Measurements from ENCODE around the gene PHTF1.

The PHTF1 gene

DNA sequence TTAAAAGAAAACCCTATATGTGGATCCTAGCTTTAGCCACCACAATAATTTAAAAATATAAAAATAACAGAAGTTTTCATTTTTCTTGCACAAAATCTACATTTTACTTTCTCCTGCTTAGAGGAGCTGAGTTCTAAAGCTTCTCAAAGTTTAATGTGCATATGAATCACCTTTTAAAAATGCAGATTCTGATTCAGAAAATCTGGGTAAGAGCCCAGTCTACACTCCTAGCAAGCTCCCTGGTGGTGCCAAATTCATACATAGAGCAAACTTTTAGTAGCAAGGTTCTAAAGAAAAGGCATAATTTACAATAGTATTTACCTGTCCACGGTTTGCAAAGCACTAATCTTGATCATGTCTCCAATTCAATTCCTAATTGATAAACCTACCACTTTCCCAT is 33.7 kb upstream of the PHTF1 start:
- no peaks in the 10 kb centered on the region for H3K27me3 ChIP-seq (ENCODE audit: control insufficient read depth in 1 of 2, insufficient read depth in 2 of 2, low read length in 2 of 2)
- H3K9me3 ChIP-seq (ENCODE audit: control insufficient read depth in 1 of 2, low read length in 2 of 2) = no peaks in the 10 kb centered on the region
- H3K4me1 ChIP-seq (ENCODE audit: control insufficient read depth in 1 of 2, insufficient read depth in 2 of 2, low read length in 2 of 2) = peaks cover 4 to 11% of the 10 kb centered on the region in 2 donors
- no peak overlapping the region for H3K27ac ChIP-seq (ENCODE audit: low read depth, low read length)
- no peak overlapping the region for H3K9ac ChIP-seq (ENCODE audit: low read depth in 1 of 2, low read length in 2 of 2)
- peaks cover 14 to 28% of the 10 kb centered on the region in 2 donors for H3K36me3 ChIP-seq (ENCODE audit: control insufficient read depth in 1 of 2, insufficient read depth in 2 of 2, low read length in 2 of 2)
- H3K4me3 ChIP-seq (ENCODE audit: low read depth in 1 of 2, low read length in 2 of 2) = no peak overlapping the region

DNA sequence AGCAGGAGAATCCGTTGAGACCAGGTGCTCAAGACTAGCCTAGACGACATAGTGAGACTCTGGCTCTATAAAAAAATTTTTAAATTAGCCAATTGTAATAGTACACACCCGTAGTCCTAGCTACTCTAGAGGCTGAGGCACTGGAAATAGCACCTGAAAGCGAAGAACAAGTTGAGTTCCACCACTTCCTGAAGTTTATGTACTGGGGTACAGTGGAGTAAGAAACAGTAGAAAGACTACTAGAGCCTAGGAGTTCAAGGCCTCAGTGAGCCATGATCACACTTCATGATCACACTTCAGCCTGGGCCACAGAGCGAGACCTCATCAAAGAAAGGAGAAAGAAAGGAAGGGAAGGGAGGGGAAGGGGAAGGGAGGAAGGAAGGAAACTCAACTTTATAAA is 33.2 kb upstream of the PHTF1 start:
- Histone ChIP-seq H3K4me3 (ENCODE audit: low read depth in 1 of 2, low read length in 2 of 2) (no peak overlapping the region), H3K36me3 (ENCODE audit: control insufficient read depth in 1 of 2, insufficient read depth in 2 of 2, low read length in 2 of 2) (peaks cover 11 to 24% of the 10 kb centered on the region in 2 donors), H3K9me3 (ENCODE audit: control insufficient read depth in 1 of 2, low read length in 2 of 2) (no peaks in the 10 kb centered on the region), H3K4me1 (ENCODE audit: control insufficient read depth in 1 of 2, insufficient read depth in 2 of 2, low read length in 2 of 2) (peaks cover 4 to 11% of the 10 kb centered on the region in 2 donors), H3K9ac (ENCODE audit: low read depth in 1 of 2, low read length in 2 of 2) (no peak overlapping the region), H3K27me3 (ENCODE audit: control insufficient read depth in 1 of 2, insufficient read depth in 2 of 2, low read length in 2 of 2) (no peaks in the 10 kb centered on the region), H3K27ac (ENCODE audit: low read depth, low read length) (no peak overlapping the region)

GRCh38 chr1:113788802-113789201 is 29.5 kb upstream of the PHTF1 start:
- Histone ChIP-seq H3K27ac (ENCODE audit: low read depth, low read length) (no peak overlapping the region), H3K4me1 (ENCODE audit: control insufficient read depth in 1 of 2, insufficient read depth in 2 of 2, low read length in 2 of 2) (peaks cover 12 to 21% of the 10 kb centered on the region in 2 donors), H3K4me3 (ENCODE audit: low read depth in 1 of 2, low read length in 2 of 2) (no peak overlapping the region), H3K27me3 (ENCODE audit: control insufficient read depth in 1 of 2, insufficient read depth in 2 of 2, low read length in 2 of 2) (no peaks in the 10 kb centered on the region), H3K9ac (ENCODE audit: low read depth in 1 of 2, low read length in 2 of 2) (no peak overlapping the region), H3K9me3 (ENCODE audit: control insufficient read depth in 1 of 2, low read length in 2 of 2) (no peaks in the 10 kb centered on the region), H3K36me3 (ENCODE audit: control insufficient read depth in 1 of 2, insufficient read depth in 2 of 2, low read length in 2 of 2) (peaks cover 4 to 6% of the 10 kb centered on the region in 2 donors)

GRCh38 chr1:113787663-113788062 is 28.4 kb upstream of the PHTF1 start:
- Histone ChIP-seq H3K9me3 (ENCODE audit: control insufficient read depth in 1 of 2, low read length in 2 of 2) (no peaks in the 10 kb centered on the region), H3K9ac (ENCODE audit: low read depth in 1 of 2, low read length in 2 of 2) (no peak overlapping the region), H3K4me1 (ENCODE audit: control insufficient read depth in 1 of 2, insufficient read depth in 2 of 2, low read length in 2 of 2) (peaks cover 15 to 29% of the 10 kb centered on the region in 2 donors), H3K4me3 (ENCODE audit: low read depth in 1 of 2, low read length in 2 of 2) (no peak overlapping the region), H3K27me3 (ENCODE audit: control insufficient read depth in 1 of 2, insufficient read depth in 2 of 2, low read length in 2 of 2) (no peaks in the 10 kb centered on the region), H3K27ac (ENCODE audit: low read depth, low read length) (no peak overlapping the region), H3K36me3 (ENCODE audit: control insufficient read depth in 1 of 2, insufficient read depth in 2 of 2, low read length in 2 of 2) (no peaks in the 10 kb centered on the region)

DNA sequence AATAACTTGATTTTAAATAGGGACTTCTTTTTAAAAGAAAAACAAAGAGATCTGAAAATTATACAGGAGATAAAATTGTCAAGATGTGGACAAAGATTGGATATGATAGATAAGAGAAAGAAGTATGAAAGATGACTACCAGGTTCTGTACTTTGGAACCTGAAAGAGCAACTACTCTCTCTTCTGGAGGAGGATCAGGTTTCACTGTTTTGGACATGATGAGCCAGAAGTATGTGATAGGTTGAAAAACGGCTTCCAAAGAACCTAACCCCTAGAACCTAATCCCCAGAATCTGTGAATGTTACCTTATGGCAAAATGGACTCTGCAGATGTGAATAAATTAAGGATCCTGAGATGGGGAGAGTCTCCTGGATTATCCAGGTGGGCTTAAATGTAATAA is 26.8 kb upstream of the PHTF1 start:
- H3K27ac ChIP-seq (ENCODE audit: low read depth, low read length) = no peak overlapping the region
- no peak overlapping the region for H3K4me3 ChIP-seq (ENCODE audit: low read depth in 1 of 2, low read length in 2 of 2)
- no peak overlapping the region for H3K9ac ChIP-seq (ENCODE audit: low read depth in 1 of 2, low read length in 2 of 2)
- peaks cover 16 to 31% of the 10 kb centered on the region in 2 donors for H3K4me1 ChIP-seq (ENCODE audit: control insufficient read depth in 1 of 2, insufficient read depth in 2 of 2, low read length in 2 of 2)
- no peaks in the 10 kb centered on the region for H3K36me3 ChIP-seq (ENCODE audit: control insufficient read depth in 1 of 2, insufficient read depth in 2 of 2, low read length in 2 of 2)
- H3K9me3 ChIP-seq (ENCODE audit: control insufficient read depth in 1 of 2, low read length in 2 of 2) = no peaks in the 10 kb centered on the region
- no peaks in the 10 kb centered on the region for H3K27me3 ChIP-seq (ENCODE audit: control insufficient read depth in 1 of 2, insufficient read depth in 2 of 2, low read length in 2 of 2)

- Histone ChIP-seq H3K9me3 (ENCODE audit: control insufficient read depth in 1 of 2, low read length in 2 of 2) (no peaks in the 10 kb centered on the region), H3K4me1 (ENCODE audit: control insufficient read depth in 1 of 2, insufficient read depth in 2 of 2, low read length in 2 of 2) (peaks cover 20 to 40% of the 10 kb centered on the region in 2 donors), H3K36me3 (ENCODE audit: control insufficient read depth in 1 of 2, insufficient read depth in 2 of 2, low read length in 2 of 2) (no peaks in the 10 kb centered on the region), H3K27me3 (ENCODE audit: control insufficient read depth in 1 of 2, insufficient read depth in 2 of 2, low read length in 2 of 2) (no peaks in the 10 kb centered on the region), H3K27ac (ENCODE audit: low read depth, low read length) (peak overlapping the region; percentile 4), H3K4me3 (ENCODE audit: low read depth in 1 of 2, low read length in 2 of 2) (peak overlapping the region in 1 of 2 donors; percentile 15), H3K9ac (ENCODE audit: low read depth in 1 of 2, low read length in 2 of 2) (no peak overlapping the region)
Measured at GRCh38 chr1:113784104-113784779, 25.0 kb upstream of the PHTF1 start.

DNA sequence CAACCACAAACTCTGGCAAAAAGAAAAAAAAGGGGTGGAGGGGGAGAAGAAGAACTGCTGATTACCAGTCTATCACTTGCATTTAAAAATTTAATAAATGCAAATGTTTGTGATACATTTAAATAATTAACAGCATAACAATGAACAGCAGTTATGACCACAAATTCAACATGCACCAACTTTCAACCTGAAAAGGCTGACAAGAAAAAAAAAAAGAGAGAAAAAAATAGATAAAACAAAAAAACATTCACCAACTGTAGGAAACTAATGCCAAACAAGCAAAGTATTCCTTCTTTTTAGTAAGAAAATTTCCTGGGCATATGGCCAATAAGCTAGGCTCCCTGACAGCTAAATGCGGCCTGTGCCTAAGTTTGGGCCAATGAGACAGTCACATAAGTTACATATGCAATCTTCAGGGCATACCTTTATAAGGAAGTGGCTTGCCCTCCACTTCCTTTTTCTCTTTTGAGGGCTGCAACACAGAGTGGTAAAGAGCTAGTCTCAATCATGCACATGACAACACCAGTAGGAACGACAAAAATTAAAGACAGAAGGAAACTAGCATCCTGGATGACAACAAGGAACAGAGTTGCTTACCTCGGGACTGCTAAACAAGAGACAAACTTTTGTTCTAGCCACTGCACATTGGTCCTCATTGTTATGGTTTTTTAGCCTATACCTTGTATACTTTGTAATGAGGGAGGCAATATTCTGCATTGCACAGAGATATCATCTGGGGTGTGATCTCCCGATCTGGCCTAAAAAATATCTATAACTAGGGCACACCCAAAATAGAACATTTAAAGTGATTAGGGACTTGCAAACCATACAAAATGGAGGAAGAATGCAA is 24.2 kb upstream of the PHTF1 start:
- Histone ChIP-seq H3K9ac (ENCODE audit: low read depth in 1 of 2, low read length in 2 of 2) (no peak overlapping the region), H3K36me3 (ENCODE audit: control insufficient read depth in 1 of 2, insufficient read depth in 2 of 2, low read length in 2 of 2) (no peaks in the 10 kb centered on the region), H3K4me1 (ENCODE audit: control insufficient read depth in 1 of 2, insufficient read depth in 2 of 2, low read length in 2 of 2) (peaks cover 20 to 35% of the 10 kb centered on the region in 2 donors), H3K27ac (ENCODE audit: low read depth, low read length) (no peak overlapping the region), H3K4me3 (ENCODE audit: low read depth in 1 of 2, low read length in 2 of 2) (peak overlapping the region in 1 of 2 donors; percentile 15), H3K9me3 (ENCODE audit: control insufficient read depth in 1 of 2, low read length in 2 of 2) (no peaks in the 10 kb centered on the region), H3K27me3 (ENCODE audit: control insufficient read depth in 1 of 2, insufficient read depth in 2 of 2, low read length in 2 of 2) (no peaks in the 10 kb centered on the region)

- no peak overlapping the region for H3K9ac ChIP-seq (ENCODE audit: low read depth in 1 of 2, low read length in 2 of 2)
Measured at GRCh38 chr1:113782406-113782805, 23.1 kb upstream of the PHTF1 start.

GRCh38 chr1:113780374-113781146 is 21.3 kb upstream of the PHTF1 start:
- Histone ChIP-seq H3K27ac (ENCODE audit: low read depth, low read length) (no peak overlapping the region), H3K4me1 (ENCODE audit: control insufficient read depth in 1 of 2, insufficient read depth in 2 of 2, low read length in 2 of 2) (peaks cover 20 to 35% of the 10 kb centered on the region in 2 donors)

More at GRCh38 chr1:113782406-113782805, 23.1 kb upstream of the PHTF1 start:
- peaks cover 20 to 35% of the 10 kb centered on the region in 2 donors for H3K4me1 ChIP-seq (ENCODE audit: control insufficient read depth in 1 of 2, insufficient read depth in 2 of 2, low read length in 2 of 2)
- no peaks in the 10 kb centered on the region for H3K9me3 ChIP-seq (ENCODE audit: control insufficient read depth in 1 of 2, low read length in 2 of 2)
- no peak overlapping the region for H3K4me3 ChIP-seq (ENCODE audit: low read depth in 1 of 2, low read length in 2 of 2)
- H3K27me3 ChIP-seq (ENCODE audit: control insufficient read depth in 1 of 2, insufficient read depth in 2 of 2, low read length in 2 of 2) = no peaks in the 10 kb centered on the region
- no peak overlapping the region for H3K27ac ChIP-seq (ENCODE audit: low read depth, low read length)
- H3K36me3 ChIP-seq (ENCODE audit: control insufficient read depth in 1 of 2, insufficient read depth in 2 of 2, low read length in 2 of 2) = no peaks in the 10 kb centered on the region

More at GRCh38 chr1:113780374-113781146, 21.3 kb upstream of the PHTF1 start:
- no peak overlapping the region for H3K4me3 ChIP-seq (ENCODE audit: low read depth in 1 of 2, low read length in 2 of 2)
- H3K27me3 ChIP-seq (ENCODE audit: control insufficient read depth in 1 of 2, insufficient read depth in 2 of 2, low read length in 2 of 2) = no peaks in the 10 kb centered on the region
- no peak overlapping the region for H3K9ac ChIP-seq (ENCODE audit: low read depth in 1 of 2, low read length in 2 of 2)
- H3K9me3 ChIP-seq (ENCODE audit: control insufficient read depth in 1 of 2, low read length in 2 of 2) = no peaks in the 10 kb centered on the region
- H3K36me3 ChIP-seq (ENCODE audit: control insufficient read depth in 1 of 2, insufficient read depth in 2 of 2, low read length in 2 of 2) = peaks cover 4 to 16% of the 10 kb centered on the region in 2 donors
